ENCODE data around the gene TRERF1.

Gene TRERF1

DNA sequence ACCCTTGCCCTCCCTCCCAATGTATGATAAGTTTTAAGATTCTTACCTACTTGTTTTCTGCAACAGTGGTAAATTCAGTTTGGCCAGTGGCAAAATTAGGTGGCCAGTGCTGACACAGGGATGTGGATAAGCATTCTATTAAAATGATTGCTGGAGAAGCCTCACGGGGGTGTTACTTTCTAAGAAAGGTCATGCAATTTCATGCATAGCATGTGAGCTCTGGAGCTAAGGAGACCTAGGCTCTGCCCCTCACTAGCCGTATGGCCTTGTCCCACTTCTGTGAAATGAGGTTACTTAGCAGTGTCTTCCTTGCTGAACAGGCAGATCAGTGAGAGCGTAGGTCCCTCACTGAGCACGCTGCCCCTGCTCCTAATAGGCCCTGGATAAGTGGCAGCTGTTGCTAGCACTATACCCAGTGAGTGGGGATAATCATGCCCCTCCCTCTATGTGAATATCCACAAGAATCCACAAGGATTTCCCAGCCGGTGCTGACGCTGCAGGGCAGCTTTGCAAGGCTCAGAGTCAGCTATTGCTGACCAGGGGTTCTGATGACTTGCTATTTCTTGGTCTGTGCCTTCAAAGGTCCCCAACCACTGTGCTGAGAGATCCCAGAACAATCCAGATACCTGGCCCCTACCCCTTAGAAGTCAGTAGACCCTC is 147.5 kb downstream of the TRERF1 start:
- DNase-seq (ENCODE audit: low spot score): no peak

DNA sequence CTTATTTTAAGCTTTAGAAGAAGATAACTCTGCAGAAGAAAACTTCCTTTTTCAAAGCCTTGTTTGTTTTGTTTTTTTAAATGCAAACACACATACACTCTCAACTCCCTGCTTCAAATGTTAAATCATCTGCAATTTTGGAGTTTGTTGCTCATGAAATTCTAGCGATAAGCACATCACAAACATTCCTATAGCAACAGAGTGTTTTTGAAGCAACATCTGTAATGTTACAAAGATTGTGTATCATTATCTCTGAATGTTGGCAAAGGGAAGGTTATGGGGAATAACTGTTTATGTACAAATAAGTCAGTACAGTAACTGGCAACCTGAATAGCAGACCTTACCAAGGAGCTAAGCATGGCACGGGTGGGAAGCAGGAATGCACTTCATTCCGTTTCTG is 149.3 kb downstream of the TRERF1 start:
- DNase-seq (ENCODE audit: low spot score): no peak

DNA sequence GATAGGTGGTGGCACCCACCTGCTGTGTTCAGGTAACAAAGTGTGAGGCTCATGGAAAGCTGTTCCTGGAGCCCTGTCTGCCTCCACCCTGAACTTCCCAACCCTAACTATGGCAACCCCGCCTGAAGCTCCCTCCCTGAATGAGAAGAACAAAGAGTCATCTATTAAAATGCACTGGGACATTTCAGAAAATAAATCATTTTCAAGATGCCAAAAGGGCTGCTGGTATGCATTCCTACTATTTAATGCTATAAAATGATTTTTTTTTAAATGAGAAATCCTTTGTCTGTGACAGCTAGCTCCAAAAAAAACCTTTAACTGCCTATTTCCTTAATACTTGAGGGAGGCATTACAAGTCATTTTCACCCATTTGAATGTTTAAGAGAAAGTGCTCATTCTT is 149.7 kb downstream of the TRERF1 start:
- no peak for DNase-seq (ENCODE audit: low spot score)

DNA sequence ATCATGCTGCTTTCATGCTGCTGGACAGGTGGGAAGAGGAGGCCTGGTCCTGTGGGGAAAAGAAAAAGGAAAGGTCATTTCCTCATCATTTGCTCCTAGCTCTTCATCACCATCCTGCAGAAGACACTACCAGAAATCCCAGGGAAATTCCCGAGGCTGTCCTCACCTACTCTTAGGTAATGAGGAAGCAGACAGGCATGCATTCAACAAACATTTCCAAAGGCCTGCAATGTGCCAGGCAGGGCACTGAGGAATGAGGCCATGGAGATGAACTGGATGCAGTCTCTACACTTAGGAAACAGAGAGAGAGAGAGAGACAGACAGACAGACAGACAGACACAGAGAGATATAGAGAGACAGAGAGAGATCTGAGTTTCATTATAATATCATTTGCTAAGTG is 151.0 kb downstream of the TRERF1 start:
- DNase-seq (ENCODE audit: low spot score): no peak

DNA sequence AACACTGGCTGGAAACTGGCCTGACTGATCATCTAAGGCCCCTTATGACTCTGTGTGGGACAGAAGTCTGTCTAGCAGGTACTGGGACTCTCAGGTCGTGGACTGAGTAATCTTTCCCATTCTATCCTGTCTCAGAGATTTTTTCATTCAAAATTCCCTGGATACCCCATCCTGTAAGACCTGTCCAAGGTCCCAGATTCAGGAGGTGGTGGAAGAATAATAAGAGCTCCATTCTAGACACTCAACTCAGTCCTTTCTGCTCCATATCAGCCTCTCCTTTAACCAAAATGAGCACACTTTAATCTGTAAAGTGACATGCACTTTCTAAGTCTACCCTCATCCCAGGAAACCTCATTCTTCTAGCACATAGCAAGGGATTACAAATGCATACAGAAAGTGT is 151.5 kb downstream of the TRERF1 start:
- DNase-seq (ENCODE audit: low spot score): no peak

DNA sequence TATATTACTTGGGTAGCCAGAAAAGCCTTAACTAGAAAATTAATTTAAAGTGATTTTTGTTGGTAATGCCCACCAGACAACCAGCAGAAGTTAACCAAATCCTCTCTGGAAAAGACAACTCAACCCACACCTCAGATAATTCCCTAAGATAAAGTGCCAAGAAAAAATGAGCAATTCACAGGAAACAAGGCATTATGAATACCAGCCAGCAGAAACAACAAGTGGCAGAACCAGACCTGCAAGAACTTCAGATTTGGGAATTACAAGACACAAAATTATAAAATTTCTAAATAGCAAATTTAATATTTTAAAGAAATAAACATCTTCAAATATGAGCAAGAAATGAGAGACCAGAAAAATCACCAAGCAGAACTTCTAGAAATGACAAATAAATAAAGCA is 154.1 kb downstream of the TRERF1 start:
- DNase-seq (ENCODE audit: low spot score): no peak

DNA sequence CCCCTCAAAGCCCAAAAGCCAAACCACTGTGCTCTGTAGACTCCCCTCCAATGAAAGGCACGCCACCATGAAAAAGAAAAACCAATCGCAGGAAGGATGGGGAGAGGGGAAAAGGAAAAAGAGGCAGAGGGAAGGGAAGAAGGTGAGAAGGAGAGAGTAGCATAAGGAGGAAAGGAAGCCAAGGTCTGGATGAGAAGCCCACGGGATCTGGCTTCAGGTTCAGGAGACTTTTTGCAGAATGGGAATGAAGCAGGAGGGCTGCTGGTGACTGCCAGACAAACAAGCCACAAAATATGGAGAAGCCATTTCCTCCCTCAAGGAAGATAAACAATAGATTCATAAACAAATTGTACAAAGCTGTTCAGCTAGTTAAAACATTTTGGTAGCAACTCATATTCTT is 155.1 kb downstream of the TRERF1 start:
- DNase-seq (ENCODE audit: low spot score): no peak

DNA sequence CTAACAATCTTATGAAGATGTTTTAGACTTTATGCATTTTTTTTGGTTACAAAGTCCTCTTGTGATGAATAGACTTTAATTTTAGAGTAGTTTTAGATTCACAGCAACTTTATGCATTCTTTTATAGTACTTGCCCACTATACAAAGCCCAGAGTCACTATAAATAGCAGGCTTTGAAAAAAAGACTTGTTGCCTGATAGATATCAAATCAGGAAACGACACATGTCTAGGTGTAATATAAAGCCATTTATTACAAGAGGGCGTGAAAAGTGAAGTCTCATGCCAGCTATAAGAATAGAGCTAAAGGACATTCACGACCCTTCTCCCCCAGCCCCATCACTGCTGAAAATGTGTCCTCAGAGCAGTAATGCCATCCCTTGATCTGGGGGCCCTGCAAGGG is 156.0 kb downstream of the TRERF1 start:
- DNase-seq (ENCODE audit: low spot score): no peak

DNA sequence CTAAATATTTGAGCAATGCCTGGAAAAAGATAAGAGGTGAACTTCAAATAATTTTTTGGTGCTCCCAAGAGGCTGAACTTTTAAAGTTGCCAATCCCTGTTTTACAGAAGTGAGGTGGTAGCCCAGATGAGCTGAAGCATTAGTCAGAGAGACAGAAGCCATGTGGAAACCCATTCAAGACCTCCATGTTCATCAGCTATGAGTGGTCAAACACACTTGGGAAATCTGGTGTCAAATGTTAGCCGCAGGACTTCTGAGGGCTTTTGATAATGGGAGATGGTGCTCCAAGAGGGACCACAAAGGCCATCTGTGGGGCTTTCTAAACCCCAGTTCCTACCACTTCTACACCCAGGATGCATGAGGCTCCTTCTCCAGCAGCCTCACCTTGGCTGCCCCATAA is 156.5 kb downstream of the TRERF1 start:
- no peak for DNase-seq (ENCODE audit: low spot score)

DNA sequence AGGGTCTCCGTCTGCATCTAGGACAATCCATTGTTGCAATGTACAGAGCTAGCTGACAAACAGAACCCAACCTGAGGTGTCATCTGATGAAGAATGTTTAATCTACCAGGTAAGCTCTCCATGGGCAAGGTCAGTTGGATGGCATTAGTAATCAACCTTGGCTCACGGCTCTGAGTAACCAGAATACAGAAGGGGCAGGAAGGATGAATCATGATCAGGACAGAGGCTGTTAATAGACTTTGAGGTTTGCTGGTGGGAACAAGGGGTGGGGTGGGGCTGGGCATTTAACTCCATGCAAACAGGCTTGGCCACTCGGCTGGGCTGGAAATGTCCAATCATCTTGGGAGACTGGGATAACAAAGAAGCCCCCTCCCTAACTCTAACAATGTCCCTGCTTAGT is 157.0 kb downstream of the TRERF1 start:
- peak; percentile 58 for DNase-seq (ENCODE audit: low spot score)

DNA sequence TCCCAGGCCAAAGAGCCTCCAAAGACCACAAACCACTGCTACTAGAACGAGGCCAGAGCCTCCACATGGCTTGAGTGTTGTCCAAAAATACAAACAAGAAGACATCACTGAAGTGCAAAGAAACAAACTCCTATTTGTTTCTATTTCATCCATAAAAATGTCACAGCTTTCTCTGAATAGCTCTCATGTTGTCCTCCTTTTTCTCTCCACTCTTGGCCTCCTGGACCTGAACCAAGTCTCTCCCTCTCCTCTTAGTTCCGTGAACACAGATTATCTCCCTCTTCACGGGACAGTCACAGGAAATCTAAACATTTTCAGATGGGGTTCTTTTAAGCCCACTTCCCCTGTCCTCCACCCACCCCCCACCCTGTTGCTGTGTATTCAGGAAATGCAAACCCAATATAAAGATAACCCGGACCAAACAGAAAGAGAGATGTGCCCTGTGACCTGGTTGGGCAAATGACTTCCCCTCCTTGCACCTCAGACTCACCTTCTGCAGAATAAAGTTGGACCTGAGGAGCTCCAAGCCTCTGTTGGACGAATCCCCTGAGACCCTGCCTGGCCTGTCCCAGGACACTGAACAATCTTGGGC is 158.2 kb downstream of the TRERF1 start:
- no peak for DNase-seq (ENCODE audit: low spot score)

DNA sequence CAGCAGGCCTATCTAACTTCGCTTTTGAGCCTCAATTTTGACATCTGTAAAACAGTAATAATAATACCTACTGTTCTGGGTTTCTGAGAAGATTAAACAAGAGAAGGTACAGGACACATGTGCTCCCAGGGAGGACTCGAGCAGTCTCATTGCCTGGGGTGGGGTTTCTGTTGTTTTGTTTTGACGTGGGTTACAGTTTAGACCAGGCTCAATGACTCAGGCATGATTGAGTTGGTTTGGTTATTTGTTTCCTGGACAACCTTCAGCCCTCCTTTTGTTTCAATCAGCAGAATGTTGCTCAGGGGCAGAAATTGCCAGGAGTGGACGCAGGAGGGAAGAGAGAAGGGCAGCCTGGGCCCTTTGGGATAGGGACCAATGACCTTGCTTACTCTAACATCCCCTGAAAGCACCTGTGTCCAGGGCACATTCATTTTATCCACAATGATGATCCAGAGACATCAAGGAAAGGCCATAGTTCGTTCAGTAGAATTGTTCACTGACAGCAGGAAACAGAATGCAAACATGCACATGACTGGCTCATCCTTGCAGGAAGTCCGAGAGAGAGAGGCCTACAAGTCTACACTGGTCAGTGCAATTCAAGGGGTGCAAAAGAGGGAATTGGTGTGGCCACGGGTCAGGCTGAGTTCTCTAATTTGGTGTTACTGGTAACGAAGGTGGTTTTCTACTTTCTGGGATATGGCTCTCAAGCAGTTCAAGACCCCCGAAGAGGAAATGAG is 159.6 kb downstream of the TRERF1 start:
- peak; percentile 46 for DNase-seq (ENCODE audit: low spot score)

DNA sequence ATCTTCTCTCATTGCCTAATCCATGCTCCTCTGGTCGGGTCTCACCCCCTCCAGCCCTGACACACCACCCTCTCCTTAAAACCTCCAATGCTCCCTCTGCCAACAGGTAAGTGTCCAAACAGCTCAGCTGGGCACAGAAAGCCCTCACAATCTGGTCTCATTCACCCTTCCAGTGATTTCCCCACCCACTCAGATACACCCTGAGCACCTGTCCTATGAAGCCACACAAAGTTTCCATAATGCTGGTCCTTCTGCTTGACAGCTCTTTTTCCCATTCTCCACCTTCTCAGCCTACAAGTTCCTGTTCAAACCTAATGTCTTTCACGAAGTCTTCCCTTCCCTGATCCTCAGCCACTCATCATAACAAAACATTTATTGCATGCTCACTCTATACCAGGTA is 164.0 kb downstream of the TRERF1 start:
- DNase-seq (ENCODE audit: low spot score): no peak

DNA sequence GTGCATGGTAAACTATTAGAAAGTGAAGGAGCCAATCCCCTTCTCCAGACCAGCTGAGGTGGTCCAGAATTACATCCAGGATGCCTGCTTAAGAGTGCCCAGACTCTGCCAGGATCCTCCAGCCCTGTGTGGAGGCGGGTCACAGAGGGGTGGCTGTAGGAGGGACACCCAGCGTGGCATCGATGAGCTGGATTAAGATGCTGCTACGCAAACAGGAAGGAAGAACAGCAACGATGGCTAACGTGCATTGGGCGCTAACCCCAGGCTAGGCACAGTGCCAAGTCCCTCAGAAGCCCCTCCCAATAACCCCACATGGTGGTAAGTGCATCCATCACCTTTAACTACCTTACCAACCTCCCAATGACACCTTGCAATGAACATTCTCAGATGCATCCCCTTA is 170.2 kb downstream of the TRERF1 start:
- DNase-seq (ENCODE audit: low spot score): no peak

DNA sequence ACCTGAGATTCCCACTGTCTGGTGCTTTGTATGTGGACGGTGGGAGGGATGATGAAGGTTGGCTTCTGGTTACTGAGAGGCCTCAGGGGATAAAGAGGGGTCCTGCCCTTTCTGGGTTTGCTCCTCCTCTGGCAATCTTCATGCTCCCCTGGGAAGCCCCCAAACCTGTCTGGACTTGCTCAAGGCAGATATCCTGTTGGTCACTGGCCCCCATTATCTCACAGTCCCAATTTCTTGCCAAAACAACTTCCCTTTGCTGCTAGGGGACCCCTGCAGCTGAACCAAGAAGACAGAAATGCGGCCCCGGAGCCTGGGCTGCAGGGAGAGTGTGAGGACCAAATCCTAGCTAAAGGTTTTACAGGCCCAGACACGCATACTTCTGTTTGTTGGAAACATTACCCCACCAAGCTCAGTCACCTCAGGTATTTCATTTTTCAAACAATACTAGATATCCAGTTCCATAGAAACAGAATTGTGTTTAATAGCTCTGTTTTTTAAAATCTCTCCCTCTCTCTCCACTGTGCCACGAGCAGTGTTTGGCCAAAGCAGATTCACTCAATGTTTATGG is 170.7 kb downstream of the TRERF1 start:
- no peak for DNase-seq (ENCODE audit: low spot score)

DNA sequence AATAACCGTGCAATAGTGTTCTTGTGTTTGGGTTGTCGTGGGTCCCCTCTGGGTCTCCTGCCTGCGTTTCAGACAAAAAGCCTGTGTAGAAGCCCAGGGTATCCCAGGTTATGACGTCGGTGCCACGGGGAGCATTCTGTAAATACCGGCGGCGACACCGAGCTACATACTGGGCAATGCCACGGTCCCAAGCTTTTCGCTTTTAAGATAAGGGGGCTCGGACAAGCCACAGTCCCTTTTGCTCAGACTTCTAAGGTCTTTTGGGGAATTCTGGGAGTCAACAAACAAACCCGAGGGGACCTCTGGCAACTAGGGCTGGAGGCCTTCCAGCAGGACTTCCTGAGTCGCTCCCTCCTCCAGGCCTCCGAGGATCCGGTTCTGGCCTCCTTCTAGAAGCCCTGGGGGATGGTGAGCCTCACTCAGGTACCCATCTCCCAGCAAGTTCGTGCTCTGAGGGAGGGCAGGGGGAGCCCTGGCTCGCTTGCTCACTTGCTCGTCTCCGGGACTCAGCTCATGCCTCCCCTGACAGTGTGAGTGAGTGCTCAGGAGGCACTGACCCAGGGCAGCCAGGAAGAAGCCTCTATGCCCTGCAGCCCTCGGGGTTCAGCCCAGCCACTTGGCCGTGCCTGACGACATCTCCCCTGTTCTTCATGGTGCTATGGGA is 171.6 kb downstream of the TRERF1 start:
- DNase-seq (ENCODE audit: low spot score): no peak

DNA sequence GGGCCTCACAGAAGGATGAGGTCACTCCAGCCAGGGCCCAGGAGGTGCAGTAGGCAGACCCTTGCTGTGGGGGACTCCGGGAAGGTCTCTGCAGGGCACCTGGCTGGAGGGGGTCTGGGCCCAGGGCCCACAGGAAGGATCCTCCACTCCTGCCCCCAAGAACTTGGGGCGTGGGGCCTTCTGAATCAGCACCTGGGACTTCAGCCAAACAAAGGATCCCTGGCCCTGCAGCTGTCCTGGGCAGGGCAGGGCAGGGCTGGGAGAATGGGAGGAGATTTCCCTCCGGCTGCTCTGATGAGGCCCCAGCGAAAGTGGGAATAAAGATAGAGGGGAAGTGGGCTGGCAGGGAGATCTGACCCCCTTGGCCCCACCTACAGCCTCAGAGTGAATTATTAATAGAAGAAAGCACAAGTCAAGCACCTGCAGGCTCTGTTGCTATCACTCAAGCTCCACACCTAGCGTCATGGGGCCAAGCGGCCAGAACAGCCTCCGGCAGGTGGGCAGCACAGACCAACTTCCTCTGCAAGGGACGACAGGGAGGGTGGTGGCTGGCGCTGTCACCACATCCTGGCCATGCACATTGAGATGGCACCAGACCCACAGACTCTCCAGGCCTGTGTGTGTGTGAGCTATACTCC is 172.5 kb downstream of the TRERF1 start:
- DNase-seq (ENCODE audit: low spot score): no peak

DNA sequence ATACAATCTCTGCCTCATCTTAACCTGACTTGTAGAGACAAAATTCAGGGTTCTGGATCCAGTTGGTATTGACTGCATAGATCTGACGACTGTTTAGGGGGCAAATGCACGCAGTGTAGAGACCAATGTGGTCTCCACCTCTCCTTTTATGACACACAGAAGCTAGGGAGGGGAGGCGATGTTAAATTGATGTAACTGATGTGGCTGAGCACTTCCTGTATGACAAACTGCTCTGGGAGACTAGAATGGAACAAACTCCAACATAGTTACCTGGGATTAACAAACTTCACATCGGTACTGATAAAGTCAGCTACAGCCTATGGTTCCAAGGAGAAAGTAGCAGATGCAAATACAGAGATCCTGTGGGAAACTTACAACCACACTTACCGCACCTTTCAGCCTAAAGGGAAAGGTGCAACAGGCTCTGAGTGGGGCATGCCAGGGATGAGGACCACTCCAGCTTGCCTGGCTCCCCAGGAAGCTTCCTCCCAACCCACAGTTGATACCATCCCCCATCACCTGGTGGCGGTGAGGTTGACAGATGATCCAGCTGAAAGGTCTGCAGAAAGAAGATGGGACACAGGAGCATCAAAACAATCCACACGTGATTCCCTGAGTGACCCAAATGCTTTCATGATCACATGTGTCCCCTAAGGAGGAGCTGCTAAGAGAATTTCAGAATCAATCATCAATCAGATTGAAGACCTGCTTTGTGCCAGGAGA is 173.4 kb downstream of the TRERF1 start:
- DNase-seq (ENCODE audit: low spot score): no peak

DNA sequence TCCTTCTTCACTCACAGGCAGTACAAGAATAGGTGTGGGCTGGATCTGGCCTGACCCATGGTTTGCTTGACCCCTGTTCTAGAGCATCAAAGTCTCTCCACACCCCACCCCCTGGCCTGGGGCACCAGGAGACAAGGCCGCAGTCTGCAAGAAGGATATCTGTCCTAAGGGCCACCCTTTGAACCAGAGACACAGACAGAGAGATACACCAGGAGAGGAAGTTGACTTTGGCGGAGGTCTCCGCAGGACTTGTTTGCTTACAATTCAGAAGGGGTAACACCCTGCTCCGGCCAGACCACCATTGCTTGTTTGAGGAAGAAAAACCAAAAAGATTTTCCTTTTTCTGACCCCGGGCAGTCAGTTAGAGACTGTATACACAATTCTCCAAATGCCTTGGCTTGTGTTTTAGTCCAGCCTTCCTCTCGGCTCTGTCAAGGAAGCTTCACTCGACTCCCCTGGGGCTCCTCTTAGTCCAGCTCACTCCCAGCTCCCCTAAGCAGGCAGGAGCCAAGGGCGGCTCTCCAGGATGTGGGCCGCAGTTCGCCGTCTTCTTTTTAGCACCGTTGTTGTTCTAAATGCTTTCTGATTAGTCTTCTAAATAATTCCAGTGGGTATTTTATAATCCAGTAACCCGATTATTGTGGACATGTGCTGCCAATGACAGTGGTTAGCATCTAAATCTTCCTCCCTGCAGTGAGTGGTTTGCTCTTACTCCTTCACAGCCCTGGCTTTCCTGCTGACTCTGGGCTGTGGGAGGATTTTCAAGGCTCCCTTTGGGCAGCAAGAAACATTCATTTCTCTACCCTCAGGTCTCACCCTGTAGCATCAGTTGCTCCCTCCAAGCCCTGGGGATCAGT is 175.5 kb downstream of the TRERF1 start:
- no peak for DNase-seq (ENCODE audit: low spot score)

DNA sequence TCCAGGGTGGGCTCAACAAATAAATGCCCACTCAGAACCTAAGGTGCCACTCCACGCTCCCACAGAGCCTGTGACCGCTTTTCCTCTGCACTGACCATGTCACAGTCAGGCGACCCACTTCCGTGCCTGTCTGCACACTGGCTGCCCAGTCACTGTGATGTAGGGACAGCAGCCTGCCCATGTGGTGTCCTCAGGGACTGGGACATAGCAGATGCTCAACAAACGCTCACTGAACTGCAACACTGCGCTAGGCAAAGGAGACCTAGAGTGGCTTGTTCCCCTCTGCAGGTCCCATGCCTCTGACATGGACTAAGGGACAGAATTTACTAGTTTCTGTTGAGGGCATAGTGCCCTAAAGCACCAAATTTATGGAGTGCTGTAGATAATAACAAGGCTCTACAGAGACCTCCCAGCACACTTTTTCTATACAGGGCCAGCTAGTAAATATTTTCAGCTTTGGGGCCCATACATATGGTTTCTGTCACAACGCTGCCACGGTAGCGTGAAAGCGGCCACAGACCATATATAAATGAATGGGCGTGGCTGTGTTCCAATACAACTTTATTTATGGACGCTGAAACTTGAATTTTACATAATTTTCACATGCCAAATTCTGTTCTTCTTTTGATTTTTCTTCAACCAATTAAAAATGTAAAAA is 176.2 kb downstream of the TRERF1 start:
- DNase-seq (ENCODE audit: low spot score): no peak
